ENCODE measurements around the gene CTXN1.

GRCh38 chr19:7934766-7935165 lies 8.8 kb upstream of the CTXN1 start:
- TF ChIP-seq CTCF (IDR thresholded peaks at IDR 0.05) = no peak
- TF ChIP-seq ZFX (IDR thresholded peaks at IDR 0.05; ENCODE audit: borderline replicate concordance) = no peak
